ENCODE results near the gene MYG1.

Gene MYG1

DNA sequence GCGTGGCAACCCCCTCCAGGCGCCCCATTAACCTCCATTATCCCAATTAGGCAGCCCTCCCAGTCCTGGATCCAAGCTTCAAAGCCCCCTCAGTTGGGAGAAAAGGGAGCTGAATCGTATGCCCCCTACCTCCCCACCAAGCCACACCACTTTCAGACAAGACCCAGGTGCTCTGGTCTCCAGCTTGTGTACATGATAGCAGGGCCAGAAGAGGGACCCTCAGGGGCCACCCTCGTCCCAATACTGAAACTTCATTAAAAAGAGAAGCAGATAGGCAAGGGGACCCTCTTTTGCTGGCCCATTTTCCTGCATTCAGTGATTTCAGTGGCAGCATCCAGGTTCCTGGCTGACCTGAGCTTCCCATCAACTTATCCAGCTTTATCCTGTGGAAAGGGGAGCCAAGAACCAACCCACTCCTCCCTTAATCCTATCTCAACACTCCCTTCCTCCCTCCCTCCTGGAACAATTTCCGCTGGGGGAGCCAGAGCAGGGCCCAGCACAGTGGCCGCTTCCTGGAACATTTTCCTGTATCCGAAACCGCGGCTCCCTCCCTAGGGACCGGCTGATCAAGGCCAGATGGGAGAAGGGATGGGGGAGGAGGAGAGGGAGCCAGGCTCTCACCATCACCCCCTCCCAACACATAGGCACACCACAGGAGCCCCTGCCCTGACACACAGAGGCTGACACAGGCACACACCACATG is 46.1 kb downstream of the MYG1 start:
- peak overlapping the region; percentile 76 for H3K4me3 ChIP-seq (ENCODE audit: low read length)
- TF ChIP-seq, protein P1, sequence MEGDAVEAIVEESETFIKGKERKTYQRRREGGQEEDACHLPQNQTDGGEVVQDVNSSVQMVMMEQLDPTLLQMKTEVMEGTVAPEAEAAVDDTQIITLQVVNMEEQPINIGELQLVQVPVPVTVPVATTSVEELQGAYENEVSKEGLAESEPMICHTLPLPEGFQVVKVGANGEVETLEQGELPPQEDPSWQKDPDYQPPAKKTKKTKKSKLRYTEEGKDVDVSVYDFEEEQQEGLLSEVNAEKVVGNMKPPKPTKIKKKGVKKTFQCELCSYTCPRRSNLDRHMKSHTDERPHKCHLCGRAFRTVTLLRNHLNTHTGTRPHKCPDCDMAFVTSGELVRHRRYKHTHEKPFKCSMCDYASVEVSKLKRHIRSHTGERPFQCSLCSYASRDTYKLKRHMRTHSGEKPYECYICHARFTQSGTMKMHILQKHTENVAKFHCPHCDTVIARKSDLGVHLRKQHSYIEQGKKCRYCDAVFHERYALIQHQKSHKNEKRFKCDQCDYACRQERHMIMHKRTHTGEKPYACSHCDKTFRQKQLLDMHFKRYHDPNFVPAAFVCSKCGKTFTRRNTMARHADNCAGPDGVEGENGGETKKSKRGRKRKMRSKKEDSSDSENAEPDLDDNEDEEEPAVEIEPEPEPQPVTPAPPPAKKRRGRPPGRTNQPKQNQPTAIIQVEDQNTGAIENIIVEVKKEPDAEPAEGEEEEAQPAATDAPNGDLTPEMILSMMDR (conservative IDR thresholded peaks at IDR 0.05; ENCODE audit: low read depth, low read length): no peak
- DNase-seq (ENCODE audit: low read depth): no peak

DNA sequence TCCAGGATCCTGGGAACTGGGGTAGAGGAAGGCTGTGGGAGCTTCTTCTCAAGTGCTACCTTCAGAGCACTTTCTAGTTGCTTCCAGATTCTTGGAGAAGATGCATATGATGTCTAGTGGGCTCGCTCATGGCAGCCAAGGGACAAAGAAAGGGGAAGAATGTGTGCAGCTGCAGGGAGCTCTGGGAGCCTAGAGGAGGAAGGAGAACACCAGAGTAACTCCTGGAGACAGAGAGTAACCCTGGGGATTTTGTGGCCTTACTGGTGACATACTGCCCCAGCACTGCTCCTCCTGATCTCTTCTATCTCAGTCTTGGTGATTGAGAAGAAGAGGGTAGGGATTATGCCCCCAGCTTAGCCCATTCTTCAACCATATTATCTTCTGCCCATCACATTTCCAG is 47.0 kb downstream of the MYG1 start:
- TF ChIP-seq, protein P1 (conservative IDR thresholded peaks at IDR 0.05; ENCODE audit: low read depth, low read length): no peak
- H3K4me3 ChIP-seq (ENCODE audit: low read length): no peak overlapping the region

DNA sequence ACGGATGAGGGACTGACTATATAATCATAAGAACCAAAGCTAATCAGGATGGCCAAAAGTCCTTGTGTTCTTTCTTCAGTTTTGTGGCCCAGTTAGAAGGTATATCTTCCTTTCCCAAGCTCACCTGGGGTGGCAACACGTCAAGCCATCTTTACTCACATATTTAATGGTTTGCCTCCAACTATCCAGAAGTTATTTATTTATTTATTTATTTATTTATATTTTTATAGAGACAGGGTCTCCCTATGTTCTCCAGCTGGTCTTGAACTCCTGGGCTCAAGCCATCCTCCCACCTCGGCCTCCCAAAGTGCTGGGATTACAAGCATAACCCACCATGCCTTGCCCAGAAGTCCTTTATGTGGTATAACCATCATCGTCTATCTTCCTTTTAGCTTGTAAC is 48.4 kb downstream of the MYG1 start:
- TF ChIP-seq, protein P1 (conservative IDR thresholded peaks at IDR 0.05; ENCODE audit: low read depth, low read length): no peak

More for the DNA sequence above, 47.0 kb downstream of the MYG1 start:
- no peak for DNase-seq (ENCODE audit: low read depth)

DNA sequence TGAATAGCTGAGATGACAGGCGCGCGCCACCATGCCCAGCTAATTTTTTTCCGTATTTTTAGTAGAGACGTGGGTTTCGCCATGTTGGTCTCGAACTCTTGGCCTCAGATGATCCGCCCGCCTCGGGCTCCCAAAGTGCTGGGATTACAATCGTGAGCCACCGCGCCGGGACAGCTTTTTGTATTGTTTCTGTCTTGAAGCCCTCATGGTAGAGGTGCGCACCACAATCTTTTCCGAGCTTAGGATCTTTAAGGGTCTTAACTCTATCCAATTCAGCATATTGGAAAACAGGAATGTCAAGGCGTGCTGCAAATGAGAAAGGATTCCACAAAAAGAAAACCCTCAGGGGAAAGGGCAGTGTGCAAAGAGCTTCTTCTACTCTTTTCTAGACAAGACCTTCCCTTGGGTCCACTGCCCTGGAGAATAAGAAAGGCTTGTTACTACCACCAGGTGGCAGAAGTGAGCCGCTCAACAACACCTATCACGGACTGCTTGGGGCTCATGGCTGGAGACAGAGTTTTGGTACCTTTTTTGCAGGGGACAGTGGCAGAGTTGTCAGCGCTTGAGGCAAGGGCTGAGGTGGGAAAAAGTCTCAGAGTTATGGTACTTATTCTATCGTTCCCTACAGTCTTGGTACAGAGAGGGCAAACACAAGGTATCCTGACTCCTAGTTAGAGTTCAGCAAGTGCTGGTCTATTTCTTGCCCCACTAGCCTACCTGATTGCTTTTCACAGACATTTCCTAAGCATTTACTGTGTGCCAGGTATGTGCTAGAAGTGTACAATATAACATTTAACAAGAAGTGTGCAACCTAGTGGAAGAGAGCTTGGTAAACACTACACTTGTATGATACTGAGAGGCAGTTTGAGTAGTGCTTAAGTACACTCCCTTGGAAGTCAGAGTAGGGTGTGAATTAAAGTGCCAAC is 53.1 kb downstream of the MYG1 start:
- no peak for DNase-seq (ENCODE audit: low read depth)
- TF ChIP-seq, protein P1 (conservative IDR thresholded peaks at IDR 0.05; ENCODE audit: low read depth, low read length): peak; percentile 84
- H3K4me3 ChIP-seq (ENCODE audit: low read length): no peak overlapping the region

More for the DNA sequence above, 48.4 kb downstream of the MYG1 start:
- no peak overlapping the region for H3K4me3 ChIP-seq (ENCODE audit: low read length)
- no peak for DNase-seq (ENCODE audit: low read depth)

DNA sequence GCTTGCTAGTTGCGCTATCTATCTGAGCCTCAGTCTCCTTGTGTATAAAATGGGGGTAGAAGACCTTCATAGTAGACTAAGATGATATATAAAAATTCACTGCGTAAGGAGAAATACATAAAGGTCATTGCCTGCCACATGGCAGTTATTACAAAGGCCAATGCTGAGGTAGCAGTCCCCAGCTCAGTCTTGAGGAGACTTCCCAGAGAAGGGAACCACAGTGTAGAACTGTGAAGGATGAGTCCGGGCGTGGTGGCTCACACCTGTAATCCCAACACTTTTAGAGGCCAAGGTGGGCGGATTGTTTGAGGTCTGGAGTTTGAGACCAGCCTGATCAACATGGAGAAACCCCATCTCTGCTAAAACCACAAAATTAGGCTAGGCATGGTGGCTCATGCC is 53.8 kb downstream of the MYG1 start:
- DNase-seq (ENCODE audit: low read depth): no peak
- no peak overlapping the region for H3K4me3 ChIP-seq (ENCODE audit: low read length)
- TF ChIP-seq, protein P1 (conservative IDR thresholded peaks at IDR 0.05; ENCODE audit: low read depth, low read length): no peak

DNA sequence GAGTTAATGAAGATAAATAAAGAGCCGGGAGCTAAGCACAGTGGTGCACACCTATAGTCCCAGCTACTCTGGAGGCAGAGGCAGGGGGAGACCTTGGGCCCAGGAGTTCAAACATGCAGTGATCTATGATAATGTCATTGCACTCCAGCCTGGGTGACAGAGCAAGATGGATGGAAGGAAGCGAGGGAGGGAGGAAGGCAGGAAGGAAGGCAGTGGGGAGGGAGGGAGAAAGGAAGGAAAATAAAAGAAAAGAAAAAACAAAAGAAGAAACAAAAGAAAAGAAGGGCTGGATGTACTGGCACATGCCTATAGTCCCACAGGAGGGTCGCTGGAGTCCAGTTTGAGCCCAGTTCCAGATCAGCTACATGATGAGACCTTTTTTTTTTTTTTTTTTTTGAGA is 55.6 kb downstream of the MYG1 start:
- DNase-seq (ENCODE audit: low read depth): no peak
- H3K4me3 ChIP-seq (ENCODE audit: low read length): no peak overlapping the region
- TF ChIP-seq, protein P1 (conservative IDR thresholded peaks at IDR 0.05; ENCODE audit: low read depth, low read length): no peak

Data from retinal pigment epithelial cell (primary cell).